A549 (cell line): ENCODE measurements around the gene CTNND2. TPM values are rescaled to one million over a fixed set of nuclear protein-coding genes. Genes with fewer than 3 reads are reported as not detected.

Source experiments
- ATAC-seq, 2 experiments: fragments of 200-7000 bp in 1 of 2; fragments of >200 bp in 1 of 2; cut with Nextera tagmentation in 1 of 2; cut with Tn5 transposase in 1 of 2; 3 replicates each; pipeline versions ENCODE4 v1.8.0 to v1.9.1; 2018 to 2020; ENCODE audit warnings: mild to moderate bottlenecking in 1 of 2, moderate library complexity in 1 of 2
- CTCF ChIA-PET: fragments of 300-600 bp; sonication (Branson Sonifier 250); formaldehyde crosslinking; extraction: SDS; loops from one replicate; lab custom pipeline; 2021; ENCODE audit warnings: antibody characterized with exemption, inconsistent platforms; lab: Yijun Ruan, JAX
- POLR2A ChIA-PET: fragments of 350-600 bp; formaldehyde crosslinking; extraction: SDS; loops from one replicate; lab custom pipeline; 2021; ENCODE audit warnings: antibody characterized with exemption, inconsistent platforms; lab: Yijun Ruan, JAX
- DNase-seq, 2 experiments: peaks; one replicate each; pipeline versions ENCODE4 v3.0.0 to v3.0.0-alpha.2; 2011 to 2016; ENCODE audit warnings: low read depth in 1 of 2, low spot score in 1 of 2
- FAIRE-seq: peaks from 2 replicates; lab custom pipeline; 2011; peaks lifted over from hg19 to GRCh38; lab: Jason Lieb, UNC
- H3K27ac ChIP-seq, 2 experiments: fragments of >200 bp; sonication (Bioruptor Twin); formaldehyde crosslinking; 3 replicates each; pipeline ENCODE4 v1.5.1; 2016 to 2017
- H3K4me1 ChIP-seq: fragments of >200 bp; sonication (Bioruptor Twin); formaldehyde crosslinking; 3 replicates; pipeline ENCODE4 v1.6.1; 2016
- H3K4me2 ChIP-seq: fragments of >200 bp; sonication (Bioruptor Twin); formaldehyde crosslinking; 3 replicates; pipeline ENCODE4 v1.6.1; 2016
- H3K4me3 ChIP-seq: fragments of >200 bp; sonication (Bioruptor Twin); formaldehyde crosslinking; 3 replicates; pipeline ENCODE4 v1.5.1; 2016
- H3K9me3 ChIP-seq: fragments of >200 bp; sonication (Bioruptor Twin); formaldehyde crosslinking; 3 replicates; pipeline ENCODE4 v1.6.1; 2016
- CBX2 ChIP-seq: fragments of 200-600 bp; sonication (generic); IDR thresholded peaks from 2 replicates; pipeline ENCODE4 v1.6.1; 2016; ENCODE audit warnings: low read depth, mild to moderate bottlenecking, borderline replicate concordance
- CHD2 ChIP-seq: fragments of 150-350 bp; IDR thresholded peaks from 2 replicates; pipeline ENCODE4 v1.6.1; 2014; ENCODE audit warnings: low read length; ENCODE audit not compliant: partially characterized antibody
- CHD4 ChIP-seq: fragments of 200-600 bp; sonication (generic); IDR thresholded peaks from 2 replicates; pipeline ENCODE4 v1.6.1; 2016; ENCODE audit warnings: antibody characterized with exemption, mild to moderate bottlenecking, borderline replicate concordance
- EHMT2 ChIP-seq: fragments of 200-600 bp; sonication (generic); IDR thresholded peaks from 2 replicates; pipeline ENCODE4 v1.6.1; 2016; ENCODE audit warnings: antibody characterized with exemption, low read depth, mild to moderate bottlenecking, moderate library complexity
- ESRRA ChIP-seq: fragments of 150-350 bp; IDR thresholded peaks from 2 replicates; pipeline ENCODE4 v1.6.1; 2014; ENCODE audit warnings: mild to moderate bottlenecking, low read length, borderline replicate concordance
- FOSL2 ChIP-seq, 2 experiments: fragments of 450-650 bp in 1 of 2; fragments of >200 bp in 1 of 2; sonication (Bioruptor Twin) in 1 of 2; formaldehyde crosslinking; IDR thresholded peaks; 2 replicates each; pipeline versions ENCODE4 v1.5.0 to v1.6.1; 2016 to 2020; ENCODE audit warnings: mild to moderate bottlenecking in 1 of 2, moderate library complexity in 1 of 2
- HOXA7 ChIP-seq: fragments of 250-450 bp; sonication (Bioruptor Pico); IDR thresholded peaks from 2 replicates; pipeline ENCODE4 v1.5.0; 2020; ENCODE audit warnings: mild to moderate bottlenecking, moderate library complexity
- HOXB5 ChIP-seq: fragments of 250-450 bp; sonication (Bioruptor Pico); IDR thresholded peaks from 2 replicates; pipeline ENCODE4 v1.5.0; 2020; ENCODE audit warnings: mild to moderate bottlenecking, moderate library complexity
- JUNB ChIP-seq: fragments of >200 bp; sonication (Bioruptor Twin); formaldehyde crosslinking; IDR thresholded peaks from 2 replicates; pipeline ENCODE4 v1.6.1; 2016
- KDM5A ChIP-seq: fragments of 200-600 bp; sonication (generic); IDR thresholded peaks from 2 replicates; pipeline ENCODE4 v1.6.1; 2016; ENCODE audit warnings: antibody characterized with exemption, mild to moderate bottlenecking
- MAFK ChIP-seq: fragments of 450-650 bp; IDR thresholded peaks from 2 replicates; pipeline ENCODE4 v1.6.1; 2014; ENCODE audit not compliant: partially characterized antibody
- NPAS2 ChIP-seq: fragments of 250-450 bp; sonication (Bioruptor Pico); IDR thresholded peaks from 2 replicates; pipeline ENCODE4 v1.8.0; 2022; ENCODE audit warnings: mild to moderate bottlenecking, moderate library complexity, borderline replicate concordance
- NR3C1 ChIP-seq: fragments of >200 bp; sonication (Bioruptor Twin); formaldehyde crosslinking; IDR thresholded peaks from 3 replicates; pipeline ENCODE4 v1.6.1; 2017
- POLR2AphosphoS2 ChIP-seq: conservative IDR thresholded peaks from 2 replicates; pipeline ENCODE4 v1.6.1; 2012; ENCODE audit warnings: low read length, improper control_type of control experiment, inconsistent platforms
- RARB ChIP-seq: fragments of 250-450 bp; sonication (Bioruptor Pico); IDR thresholded peaks from 2 replicates; pipeline ENCODE4 v1.8.0; 2021; ENCODE audit warnings: mild to moderate bottlenecking, moderate library complexity
- RCOR1 ChIP-seq: fragments of 150-350 bp; IDR thresholded peaks from 2 replicates; pipeline ENCODE4 v1.6.1; 2014; ENCODE audit warnings: antibody characterized with exemption, low read length, low read depth
- RFX5 ChIP-seq: fragments of 450-650 bp; IDR thresholded peaks from 2 replicates; pipeline ENCODE4 v1.7.1; 2014; ENCODE audit warnings: antibody characterized with exemption, mild to moderate bottlenecking, moderate library complexity
- SMC3 ChIP-seq: fragments of >200 bp; sonication (Bioruptor Twin); formaldehyde crosslinking; IDR thresholded peaks from 3 replicates; pipeline ENCODE4 v1.6.1; 2018; ENCODE audit warnings: inconsistent platforms
- WGBS: methylation state at CpG from one replicate; pipeline ENCODE4 v1.1.6; 2017; ENCODE audit errors: missing lambda C conversion rate; 5-methylcytosine and 5-hydroxymethylcytosine counted together
- polyA plus RNA-seq, 4 experiments: library from polyadenylated mRNA; depleted of rRNA in 3 of 4; stranded (reverse); fragments of >200 nt; fragmentation: RNase III in 1 of 4; extraction: RNeasy Plus Mini Kit Qiagen cat#74134 plus additional on column Dnase treatment in 1 of 4; gene quantifications; 2 replicates in 3 of 4; 3 replicates in 1 of 4; pipeline ENCODE4 v1.2.3, GENCODE V29; 2011 to 2017
- TF ChIP-seq, protein P1 (sequence below): fragments of >200 bp; sonication (Bioruptor Twin); formaldehyde crosslinking; IDR thresholded peaks from 3 replicates; pipeline ENCODE4 v1.6.1; 2016
- TF ChIP-seq, protein P2 (sequence below): fragments of >200 bp; sonication (Bioruptor Twin); formaldehyde crosslinking; IDR thresholded peaks from 3 replicates; pipeline ENCODE4 v1.5.1; 2016

CTNND2 gene
- polyA plus RNA-seq, 2 of the 4 experiments (the other 2 are of a cell fraction): not detected

DNA sequence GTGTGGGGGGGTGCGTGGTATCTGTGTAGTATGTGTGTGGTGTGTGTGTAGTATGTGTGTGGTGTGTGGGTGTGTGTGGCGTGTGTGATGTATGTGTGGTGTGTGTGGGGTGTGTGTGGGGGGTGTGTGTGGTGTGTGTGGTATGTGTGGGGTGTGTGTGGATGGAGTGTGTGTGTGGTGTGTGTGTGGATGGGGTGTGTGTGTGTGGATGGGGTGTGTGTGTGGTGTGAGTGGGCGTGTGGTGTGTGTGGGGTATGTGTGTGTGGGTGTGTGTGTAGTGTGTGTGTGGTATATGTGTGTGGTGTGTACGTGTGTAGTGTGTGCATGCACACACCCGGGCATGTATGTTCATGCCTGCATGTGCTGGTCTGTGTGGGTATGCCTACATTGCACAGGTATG is 722.3 kb downstream of the CTNND2 start:
- H3K4me1 ChIP-seq: no peaks in the 10 kb centered on the region
- DNase-seq: no peak
- no peak overlapping the region for H3K27ac ChIP-seq
- no peaks in the 10 kb centered on the region for H3K9me3 ChIP-seq
- 11% methylated on average over 5 of the region's 5 CpGs for WGBS
- no peak overlapping the region for H3K4me2 ChIP-seq
- CTCF ChIA-PET: interaction anchor here (0.6 to 1.3 kb wide), 4 partner anchors 9 to 730 kb away, joined by 3 to 10 read pairs (median 4); no protein-coding TSS in a partner anchor
- no peak for FAIRE-seq
- POLR2A ChIA-PET: no interaction called here
- no peak for TF ChIP-seq EHMT2
- no peak for TF ChIP-seq RFX5
- no peak for TF ChIP-seq CBX2
- TF ChIP-seq MAFK: no peak
- TF ChIP-seq RARB (CRISPR knock-in tag): no peak
- TF ChIP-seq, protein P1, sequence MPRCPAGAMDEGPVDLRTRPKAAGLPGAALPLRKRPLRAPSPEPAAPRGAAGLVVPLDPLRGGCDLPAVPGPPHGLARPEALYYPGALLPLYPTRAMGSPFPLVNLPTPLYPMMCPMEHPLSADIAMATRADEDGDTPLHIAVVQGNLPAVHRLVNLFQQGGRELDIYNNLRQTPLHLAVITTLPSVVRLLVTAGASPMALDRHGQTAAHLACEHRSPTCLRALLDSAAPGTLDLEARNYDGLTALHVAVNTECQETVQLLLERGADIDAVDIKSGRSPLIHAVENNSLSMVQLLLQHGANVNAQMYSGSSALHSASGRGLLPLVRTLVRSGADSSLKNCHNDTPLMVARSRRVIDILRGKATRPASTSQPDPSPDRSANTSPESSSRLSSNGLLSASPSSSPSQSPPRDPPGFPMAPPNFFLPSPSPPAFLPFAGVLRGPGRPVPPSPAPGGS: no peak
- TF ChIP-seq POLR2AphosphoS2: no peak
- no peak for TF ChIP-seq ESRRA
- TF ChIP-seq JUNB: no peak
- TF ChIP-seq CHD2: no peak
- H3K4me3 ChIP-seq: no peak overlapping the region
- no peak for ATAC-seq

DNA sequence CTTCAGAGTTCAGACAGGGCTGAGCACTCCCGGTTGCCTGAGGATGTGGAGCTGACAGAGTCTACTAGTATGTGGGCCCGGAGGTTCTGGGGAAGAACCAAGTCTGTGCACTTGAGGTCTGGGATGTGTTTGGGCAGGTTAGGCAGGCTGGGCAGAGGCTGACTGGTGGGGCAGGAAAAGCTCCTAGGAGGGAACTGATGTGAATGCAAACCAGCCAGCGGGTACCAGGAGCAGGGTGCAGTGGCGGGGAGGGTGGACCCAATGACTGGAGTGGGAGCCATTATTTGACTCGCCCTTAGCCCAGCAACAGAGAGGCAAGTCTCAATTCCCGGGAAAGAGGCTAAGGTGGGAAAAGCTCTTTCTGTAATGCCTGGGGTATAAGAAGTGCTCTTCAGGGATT is 723.4 kb downstream of the CTNND2 start:
- no peak for ATAC-seq
- no peak overlapping the region for H3K4me2 ChIP-seq
- no peak overlapping the region for H3K4me3 ChIP-seq
- CTCF ChIA-PET: interaction anchor here (1.0 to 1.1 kb wide), 2 partner anchors 486 to 487 kb away, joined by 3 to 5 read pairs; no protein-coding TSS in a partner anchor
- H3K27ac ChIP-seq: no peak overlapping the region
- POLR2A ChIA-PET: no interaction called here
- 3% methylated on average over 6 of the region's 6 CpGs for WGBS
- no peak for FAIRE-seq
- TF ChIP-seq POLR2AphosphoS2: no peak
- no peak for TF ChIP-seq NPAS2 (CRISPR knock-in tag)
- H3K4me1 ChIP-seq: no peaks in the 10 kb centered on the region
- H3K9me3 ChIP-seq: no peaks in the 10 kb centered on the region
- DNase-seq: no peak

DNA sequence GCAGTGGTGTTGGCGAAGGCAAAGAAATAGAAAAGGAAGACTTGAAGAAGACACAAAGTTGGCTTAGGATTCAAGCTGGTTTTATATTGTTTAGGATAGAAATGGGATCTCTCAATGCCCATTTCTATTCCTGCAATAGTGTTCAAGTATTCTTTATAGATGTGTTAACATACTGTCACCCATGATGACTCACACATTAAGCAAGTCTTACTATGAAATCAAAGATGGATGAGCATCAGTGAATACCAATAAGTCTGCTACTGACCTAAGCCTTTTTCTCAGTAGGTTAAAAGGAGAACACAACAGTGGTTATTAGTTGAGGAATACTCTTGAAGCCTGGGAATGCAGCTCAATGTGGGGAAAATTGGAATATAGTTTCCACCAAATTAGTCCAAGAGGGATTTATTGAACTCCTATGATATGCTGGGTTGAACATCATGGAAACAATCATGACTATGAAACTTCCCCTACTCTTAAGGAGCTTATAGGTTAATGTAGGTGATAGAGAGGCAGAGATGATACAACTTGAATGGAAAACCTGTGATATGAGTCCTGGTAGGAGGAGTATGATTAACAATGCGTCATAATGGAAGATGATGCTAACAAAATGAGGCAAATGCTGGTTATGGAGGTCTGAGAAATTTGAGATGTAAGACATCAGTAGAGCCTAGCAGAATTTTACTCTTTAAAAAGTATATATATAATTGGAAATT is 726.1 kb downstream of the CTNND2 start:
- TF ChIP-seq CBX2 (no peak), POLR2AphosphoS2 (no peak), RCOR1 (no peak), HOXB5 (CRISPR knock-in tag) (no peak), CHD2 (no peak), FOSL2 (IDR thresholded peaks at IDR 0.05) (no peak), FOSL2 (CRISPR knock-in tag; IDR thresholded peaks at IDR 0.05) (no peak; the same call in 1 of the 2 replicates), KDM5A (no peak), CHD4 (no peak), NR3C1 (no peak), SMC3 (no peak), HOXA7 (no peak)
- TF ChIP-seq, protein P2, sequence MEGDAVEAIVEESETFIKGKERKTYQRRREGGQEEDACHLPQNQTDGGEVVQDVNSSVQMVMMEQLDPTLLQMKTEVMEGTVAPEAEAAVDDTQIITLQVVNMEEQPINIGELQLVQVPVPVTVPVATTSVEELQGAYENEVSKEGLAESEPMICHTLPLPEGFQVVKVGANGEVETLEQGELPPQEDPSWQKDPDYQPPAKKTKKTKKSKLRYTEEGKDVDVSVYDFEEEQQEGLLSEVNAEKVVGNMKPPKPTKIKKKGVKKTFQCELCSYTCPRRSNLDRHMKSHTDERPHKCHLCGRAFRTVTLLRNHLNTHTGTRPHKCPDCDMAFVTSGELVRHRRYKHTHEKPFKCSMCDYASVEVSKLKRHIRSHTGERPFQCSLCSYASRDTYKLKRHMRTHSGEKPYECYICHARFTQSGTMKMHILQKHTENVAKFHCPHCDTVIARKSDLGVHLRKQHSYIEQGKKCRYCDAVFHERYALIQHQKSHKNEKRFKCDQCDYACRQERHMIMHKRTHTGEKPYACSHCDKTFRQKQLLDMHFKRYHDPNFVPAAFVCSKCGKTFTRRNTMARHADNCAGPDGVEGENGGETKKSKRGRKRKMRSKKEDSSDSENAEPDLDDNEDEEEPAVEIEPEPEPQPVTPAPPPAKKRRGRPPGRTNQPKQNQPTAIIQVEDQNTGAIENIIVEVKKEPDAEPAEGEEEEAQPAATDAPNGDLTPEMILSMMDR: no peak
- TF ChIP-seq, protein P1: no peak
- ATAC-seq (no peak), FAIRE-seq (no peak), DNase-seq (no peak)
- POLR2A ChIA-PET: no interaction called here
- Histone ChIP-seq H3K27ac (no peak overlapping the region), H3K4me1 (no peaks in the 10 kb centered on the region), H3K4me3 (no peak overlapping the region), H3K9me3 (no peaks in the 10 kb centered on the region), H3K4me2 (no peak overlapping the region)
- 10% methylated on average over 2 of the region's 2 CpGs for WGBS
- CTCF ChIA-PET: interaction anchor here (0.8 to 1.5 kb wide), 2 partner anchors 33 to 483 kb away, joined by 3 to 4 read pairs; no protein-coding TSS in a partner anchor
